WTC11 (cell line): Measurements from ENCODE around the gene NEMP2. TPM values are rescaled to one million over a fixed set of nuclear protein-coding genes. Genes with fewer than 3 reads are reported as not detected.

Experiments used
- ATAC-seq: fragments of 200-7000 bp; cut with Tn5 transposase; 2 replicates; pipeline ENCODE4 v1.10.0; 2021; ENCODE audit warnings: mild to moderate bottlenecking, moderate library complexity
- CTCF ChIA-PET: fragments of 300-600 bp; sonication (Branson Sonifier 250); formaldehyde crosslinking; loops from one replicate; lab custom pipeline; 2021; ENCODE audit warnings: antibody characterized with exemption; lab: Charles Lee
- POLR2A ChIA-PET: fragments of 350-600 bp; sonication (Branson Sonifier 250); formaldehyde crosslinking; loops from one replicate; lab custom pipeline; 2021; ENCODE audit warnings: antibody characterized with exemption; lab: Charles Lee
- DNase-seq: peaks from one replicate; pipeline ENCODE4 v3.0.0; 2021; ENCODE audit warnings: low spot score
- H3K27ac Mint-ChIP-seq: 2 replicates; pipeline ENCODE4 v1.8.0; 2021; ENCODE audit warnings: mixed read lengths
- H3K27me3 Mint-ChIP-seq: 2 replicates; pipeline ENCODE4 v1.8.0; 2021; ENCODE audit warnings: low read depth, mild to moderate bottlenecking, moderate library complexity, mixed read lengths
- H3K36me3 Mint-ChIP-seq: 2 replicates; pipeline ENCODE4 v1.8.0; 2021; ENCODE audit warnings: mixed read lengths
- H3K4me1 Mint-ChIP-seq: 2 replicates; pipeline ENCODE4 v1.8.0; 2022; ENCODE audit warnings: mixed read lengths
- H3K4me3 Mint-ChIP-seq: 2 replicates; pipeline ENCODE4 v1.8.0; 2021; ENCODE audit warnings: mild to moderate bottlenecking, moderate library complexity, mixed read lengths
- H3K9me3 Mint-ChIP-seq: 2 replicates; pipeline ENCODE4 v1.8.0; 2021; ENCODE audit warnings: mixed read lengths
- ARID4B ChIP-seq: sonication (generic); formaldehyde crosslinking; IDR thresholded peaks from 2 replicates; pipeline ENCODE4 v1.8.0; 2023; ENCODE audit warnings: missing genetic modification reagents, mild to moderate bottlenecking, borderline replicate concordance
- ATF3 ChIP-seq: sonication (generic); formaldehyde crosslinking; conservative IDR thresholded peaks from 2 replicates; pipeline ENCODE4 v1.8.1; 2022; ENCODE audit warnings: mild to moderate bottlenecking, missing genetic modification reagents
- CBFB ChIP-seq: sonication (generic); formaldehyde crosslinking; IDR thresholded peaks from 2 replicates; pipeline ENCODE4 v1.8.1; 2022; ENCODE audit warnings: mild to moderate bottlenecking, low read depth, missing genetic modification reagents
- CREB1 ChIP-seq: sonication (generic); formaldehyde crosslinking; IDR thresholded peaks from 2 replicates; pipeline ENCODE4 v1.8.0; 2023; ENCODE audit warnings: mild to moderate bottlenecking, missing genetic modification reagents
- E2F1 ChIP-seq: sonication (generic); formaldehyde crosslinking; IDR thresholded peaks from 2 replicates; pipeline ENCODE4 v1.8.0; 2022; ENCODE audit warnings: mild to moderate bottlenecking, missing genetic modification reagents
- E2F4 ChIP-seq: sonication (generic); formaldehyde crosslinking; IDR thresholded peaks from 2 replicates; pipeline ENCODE4 v1.8.1; 2022; ENCODE audit warnings: low read depth, mild to moderate bottlenecking, moderate library complexity, missing genetic modification reagents, borderline replicate concordance
- E2F5 ChIP-seq: sonication (generic); formaldehyde crosslinking; IDR thresholded peaks from 2 replicates; pipeline ENCODE4 v1.8.1; 2022; ENCODE audit warnings: mild to moderate bottlenecking, moderate library complexity, missing genetic modification reagents
- ETV6 ChIP-seq: sonication (generic); formaldehyde crosslinking; IDR thresholded peaks from 2 replicates; pipeline ENCODE4 v1.8.1; 2022; ENCODE audit warnings: mild to moderate bottlenecking, missing genetic modification reagents
- FOXJ3 ChIP-seq: sonication (generic); formaldehyde crosslinking; IDR thresholded peaks from 2 replicates; pipeline ENCODE4 v1.9.0; 2021; ENCODE audit warnings: missing genetic modification reagents, mild to moderate bottlenecking, borderline replicate concordance
- HMGA2 ChIP-seq: fragments of 250-450 bp; sonication (Bioruptor Pico); IDR thresholded peaks from 2 replicates; pipeline ENCODE4 v1.4.0; 2021; ENCODE audit warnings: mild to moderate bottlenecking, moderate library complexity
- HMGXB4 ChIP-seq: sonication (generic); formaldehyde crosslinking; IDR thresholded peaks from 2 replicates; pipeline ENCODE4 v1.8.1; 2023; ENCODE audit warnings: mild to moderate bottlenecking, moderate library complexity, missing genetic modification reagents
- JAZF1 ChIP-seq: fragments of 250-450 bp; sonication (Bioruptor Pico); IDR thresholded peaks from 2 replicates; pipeline ENCODE4 v1.9.0; 2021; ENCODE audit warnings: moderate library complexity, mild to moderate bottlenecking, inconsistent platforms
- OVOL2 ChIP-seq: fragments of 250-450 bp; sonication (Bioruptor Pico); IDR thresholded peaks from 2 replicates; pipeline ENCODE4 v1.9.0; 2021; ENCODE audit warnings: mild to moderate bottlenecking, borderline replicate concordance
- PRDM15 ChIP-seq: sonication (generic); formaldehyde crosslinking; IDR thresholded peaks from 2 replicates; pipeline ENCODE4 v1.8.0; 2022; ENCODE audit warnings: missing genetic modification reagents
- RELA ChIP-seq: sonication (generic); formaldehyde crosslinking; IDR thresholded peaks from 2 replicates; pipeline ENCODE4 v1.8.1; 2022; ENCODE audit warnings: missing genetic modification reagents, mild to moderate bottlenecking, borderline replicate concordance
- TEAD1 ChIP-seq: sonication (generic); formaldehyde crosslinking; IDR thresholded peaks from 2 replicates; pipeline ENCODE4 v1.8.0; 2022; ENCODE audit warnings: mild to moderate bottlenecking, missing genetic modification reagents
- TEAD4 ChIP-seq: sonication (generic); formaldehyde crosslinking; IDR thresholded peaks from 2 replicates; pipeline ENCODE4 v1.8.0; 2022; ENCODE audit warnings: mild to moderate bottlenecking, missing genetic modification reagents
- TP53 ChIP-seq: sonication (generic); formaldehyde crosslinking; IDR thresholded peaks from 2 replicates; pipeline ENCODE4 v1.8.1; 2023; ENCODE audit warnings: mild to moderate bottlenecking, missing genetic modification reagents
- ZBTB21 ChIP-seq: sonication (generic); formaldehyde crosslinking; IDR thresholded peaks from 2 replicates; pipeline ENCODE4 v1.8.1; 2023; ENCODE audit warnings: mild to moderate bottlenecking, missing genetic modification reagents, borderline replicate concordance
- ZNF138 ChIP-seq: sonication (generic); formaldehyde crosslinking; conservative IDR thresholded peaks from 2 replicates; pipeline ENCODE4 v1.8.1; 2022; ENCODE audit warnings: mild to moderate bottlenecking, moderate library complexity, missing genetic modification reagents
- ZNF232 ChIP-seq: sonication (generic); formaldehyde crosslinking; IDR thresholded peaks from 2 replicates; pipeline ENCODE4 v1.8.0; 2022; ENCODE audit warnings: mild to moderate bottlenecking, missing genetic modification reagents
- ZNF317 ChIP-seq: sonication (generic); formaldehyde crosslinking; IDR thresholded peaks from 2 replicates; pipeline ENCODE4 v1.8.1; 2023; ENCODE audit warnings: low read depth, mild to moderate bottlenecking, moderate library complexity, missing genetic modification reagents, borderline replicate concordance
- ZNF416 ChIP-seq: fragments of 250-450 bp; sonication (Bioruptor Pico); IDR thresholded peaks from 2 replicates; pipeline ENCODE4 v1.9.0; 2021; ENCODE audit warnings: mild to moderate bottlenecking, inconsistent platforms
- total RNA-seq: library from RNA; stranded (reverse); gene quantifications from 3 replicates; pipeline ENCODE4 v1.2.3, GENCODE V29; 2021

Gene NEMP2
- total RNA-seq, 1 experiment from 2014 or later = 7.2 TPM

- Mint-ChIP-seq H3K4me3 (no peak overlapping the region), H3K36me3 (no peaks in the 10 kb centered on the region), H3K27me3 (no peaks in the 10 kb centered on the region), H3K9me3 (no peaks in the 10 kb centered on the region), H3K4me1 (peaks cover 2% of the 10 kb centered on the region; the same call in 1 of the 2 replicates), H3K27ac (no peak overlapping the region)
- DNase-seq (no peak), ATAC-seq (no peak)
- TF ChIP-seq TEAD4 (CRISPR knock-in tag) = no peak
- no peak for TF ChIP-seq HMGXB4 (CRISPR knock-in tag)
- TF ChIP-seq ZNF416 = no peak
- TF ChIP-seq ZNF232 (CRISPR knock-in tag) = no peak
- TF ChIP-seq TP53 = no peak
- no peak for TF ChIP-seq HMGA2 (CRISPR knock-in tag)
- no peak for TF ChIP-seq ATF3 (CRISPR knock-in tag)
- TF ChIP-seq ZNF317 = no peak
- TF ChIP-seq OVOL2 (CRISPR knock-in tag) = no peak
- no peak for TF ChIP-seq PRDM15 (CRISPR knock-in tag)
- no peak for TF ChIP-seq E2F1 (CRISPR knock-in tag)
- TF ChIP-seq RELA (CRISPR knock-in tag) = no peak
- no peak for TF ChIP-seq ZBTB21 (CRISPR knock-in tag)
- no peak for TF ChIP-seq TEAD1 (CRISPR knock-in tag)
- no peak for TF ChIP-seq ZNF138 (CRISPR knock-in tag)
- TF ChIP-seq CBFB (CRISPR knock-in tag) = no peak
- ChIA-PET CTCF (no interaction called here), POLR2A (no interaction called here)
These were observed 17.1 kb downstream of the NEMP2 start for GRCh38 chr2:190517468-190517867.

GRCh38 chr2:190515687-190516086 is 18.8 kb downstream of the NEMP2 start:
- ChIA-PET POLR2A (no interaction called here), CTCF (no interaction called here)
- no peaks in the 10 kb centered on the region for H3K36me3 Mint-ChIP-seq
- no peaks in the 10 kb centered on the region for H3K9me3 Mint-ChIP-seq
- no peak for ATAC-seq
- H3K4me3 Mint-ChIP-seq = no peak overlapping the region
- no peak overlapping the region for H3K27ac Mint-ChIP-seq
- H3K4me1 Mint-ChIP-seq = no peaks in the 10 kb centered on the region
- no peak for DNase-seq
- TF ChIP-seq JAZF1 (CRISPR knock-in tag) = no peak
- TF ChIP-seq ARID4B (CRISPR knock-in tag) = no peak
- no peak for TF ChIP-seq FOXJ3 (CRISPR knock-in tag)
- no peak for TF ChIP-seq ETV6 (CRISPR knock-in tag)
- TF ChIP-seq ATF3 (CRISPR knock-in tag) = no peak
- no peak for TF ChIP-seq CREB1
- TF ChIP-seq E2F4 = no peak
- TF ChIP-seq E2F5 (CRISPR knock-in tag) = no peak
- no peaks in the 10 kb centered on the region for H3K27me3 Mint-ChIP-seq
